Chondrocyte (in vitro differentiated cells): ENCODE measurements around the gene CITED2. TPM values are rescaled to one million over a fixed set of nuclear protein-coding genes. Genes with fewer than 3 reads are reported as not detected.

Experiments used
- DNase-seq: peaks from one replicate; pipeline ENCODE4 v3.0.0; 2021; ENCODE audit warnings: mixed read lengths, low spot score
- H3K27ac Mint-ChIP-seq: one replicate; pipeline ENCODE4 v1.8.0; 2021; ENCODE audit warnings: mild to moderate bottlenecking, moderate library complexity, mixed read lengths; ENCODE audit not compliant: unreplicated experiment
- H3K27me3 Mint-ChIP-seq: 2 replicates; pipeline ENCODE4 v1.8.0; 2021; ENCODE audit warnings: low read depth, mixed read lengths
- H3K36me3 Mint-ChIP-seq: 2 replicates; pipeline ENCODE4 v1.8.0; 2021; ENCODE audit warnings: low read depth, mixed read lengths
- H3K4me1 Mint-ChIP-seq: 2 replicates; pipeline ENCODE4 v1.8.0; 2021; ENCODE audit warnings: low read depth, mild to moderate bottlenecking, mixed read lengths
- H3K4me3 Mint-ChIP-seq: one replicate; pipeline ENCODE4 v1.8.0; 2021; ENCODE audit warnings: mild to moderate bottlenecking, moderate library complexity, mixed read lengths; ENCODE audit not compliant: unreplicated experiment
- H3K9me3 Mint-ChIP-seq: 2 replicates; pipeline ENCODE4 v1.8.0; 2021; ENCODE audit warnings: low read depth, mixed read lengths
- total RNA-seq: library from RNA; stranded (reverse); gene quantifications from 3 replicates; pipeline ENCODE4 v1.2.1, GENCODE V29; 2021
- TF ChIP-seq, protein P1 (sequence below): fragments of 200-600 bp; sonication (generic); IDR thresholded peaks from 2 replicates; pipeline ENCODE4 v1.5.0; 2021; ENCODE audit warnings: antibody characterized with exemption, mild to moderate bottlenecking, moderate library complexity

The CITED2 gene
- total RNA-seq, 1 donor from 2014 or later: 233 TPM

DNA sequence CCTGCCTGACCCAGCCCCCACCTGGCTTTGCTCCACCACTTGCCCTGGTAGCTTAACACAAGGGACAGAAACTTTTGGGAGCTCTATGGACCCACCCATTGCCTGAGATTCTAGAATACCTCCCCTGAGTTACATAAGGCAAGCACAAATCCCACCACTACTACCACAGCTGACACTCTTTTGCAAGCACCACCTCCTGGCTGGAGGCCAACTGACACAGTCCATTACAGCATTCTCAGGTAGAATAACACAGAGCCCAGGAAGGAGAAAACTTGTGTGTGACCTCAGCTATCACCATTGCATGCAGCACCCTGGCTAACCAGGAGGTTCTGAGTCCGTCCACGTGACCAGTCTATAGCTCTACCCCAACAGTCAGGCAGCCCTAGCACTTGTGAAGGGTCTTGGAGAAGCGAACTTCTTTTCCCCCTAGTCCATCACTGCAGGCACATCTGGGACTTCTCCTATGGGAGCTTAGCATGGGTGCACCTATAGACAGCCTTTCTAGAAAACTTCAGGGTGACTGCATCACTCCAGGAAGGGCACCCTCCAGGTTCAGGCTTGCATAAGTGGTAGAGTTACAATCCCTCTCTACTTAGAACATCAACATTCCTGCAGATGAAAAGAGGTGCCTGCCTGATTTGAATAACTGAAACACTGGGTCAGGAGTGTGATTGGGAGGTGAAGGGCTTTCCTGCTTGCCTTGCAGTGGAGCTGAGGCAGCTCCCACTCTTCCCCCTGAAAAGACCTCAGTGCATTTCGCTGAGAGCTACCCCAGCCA lies 30.1 kb downstream of the CITED2 start:
- no peak for DNase-seq
- Mint-ChIP-seq H3K4me3 (no peak overlapping the region), H3K4me1 (no peaks in the 10 kb centered on the region), H3K27ac (no peak overlapping the region), H3K9me3 (peaks cover 13% of the 10 kb centered on the region), H3K27me3 (no peaks in the 10 kb centered on the region), H3K36me3 (no peaks in the 10 kb centered on the region)
- TF ChIP-seq, protein P1, sequence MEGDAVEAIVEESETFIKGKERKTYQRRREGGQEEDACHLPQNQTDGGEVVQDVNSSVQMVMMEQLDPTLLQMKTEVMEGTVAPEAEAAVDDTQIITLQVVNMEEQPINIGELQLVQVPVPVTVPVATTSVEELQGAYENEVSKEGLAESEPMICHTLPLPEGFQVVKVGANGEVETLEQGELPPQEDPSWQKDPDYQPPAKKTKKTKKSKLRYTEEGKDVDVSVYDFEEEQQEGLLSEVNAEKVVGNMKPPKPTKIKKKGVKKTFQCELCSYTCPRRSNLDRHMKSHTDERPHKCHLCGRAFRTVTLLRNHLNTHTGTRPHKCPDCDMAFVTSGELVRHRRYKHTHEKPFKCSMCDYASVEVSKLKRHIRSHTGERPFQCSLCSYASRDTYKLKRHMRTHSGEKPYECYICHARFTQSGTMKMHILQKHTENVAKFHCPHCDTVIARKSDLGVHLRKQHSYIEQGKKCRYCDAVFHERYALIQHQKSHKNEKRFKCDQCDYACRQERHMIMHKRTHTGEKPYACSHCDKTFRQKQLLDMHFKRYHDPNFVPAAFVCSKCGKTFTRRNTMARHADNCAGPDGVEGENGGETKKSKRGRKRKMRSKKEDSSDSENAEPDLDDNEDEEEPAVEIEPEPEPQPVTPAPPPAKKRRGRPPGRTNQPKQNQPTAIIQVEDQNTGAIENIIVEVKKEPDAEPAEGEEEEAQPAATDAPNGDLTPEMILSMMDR: no peak

DNA sequence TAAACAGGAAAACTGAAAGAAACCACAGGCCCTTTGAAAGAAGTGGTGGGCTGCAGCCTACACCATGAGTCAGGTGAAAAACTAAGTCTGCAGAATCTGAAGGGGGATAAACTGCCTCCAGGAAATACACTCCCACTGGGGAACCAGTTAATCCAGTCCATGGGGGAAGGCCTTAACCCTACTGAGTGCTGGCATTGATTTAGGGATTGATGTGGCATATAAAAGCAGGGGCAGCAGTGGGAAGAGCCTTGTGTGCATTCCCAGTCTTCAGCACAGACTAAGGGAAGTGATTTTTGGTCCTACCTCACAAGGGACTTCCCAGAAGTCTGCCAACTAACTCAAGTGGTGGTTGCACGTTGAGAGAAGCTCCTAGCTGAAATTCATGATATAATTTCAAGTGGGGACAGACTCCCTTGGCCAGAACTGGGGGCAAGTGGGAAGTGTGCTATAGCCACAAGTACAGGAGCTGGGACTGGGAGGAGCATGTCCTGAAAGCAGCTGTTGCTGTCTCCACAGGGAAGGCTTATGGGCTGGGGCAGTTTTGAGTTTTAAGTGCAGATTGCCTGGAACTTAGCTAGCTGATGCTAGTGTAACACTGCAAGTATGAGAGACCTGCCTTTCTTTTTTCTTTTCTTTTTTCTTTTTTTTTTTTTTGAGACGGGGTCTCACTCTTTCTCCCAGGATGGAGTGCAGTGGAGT lies 31.2 kb downstream of the CITED2 start:
- Mint-ChIP-seq H3K4me3 (no peak overlapping the region), H3K27ac (no peak overlapping the region), H3K27me3 (no peaks in the 10 kb centered on the region), H3K4me1 (no peaks in the 10 kb centered on the region), H3K9me3 (peaks cover 13% of the 10 kb centered on the region), H3K36me3 (no peaks in the 10 kb centered on the region)
- TF ChIP-seq, protein P1: no peak
- DNase-seq: no peak

DNA sequence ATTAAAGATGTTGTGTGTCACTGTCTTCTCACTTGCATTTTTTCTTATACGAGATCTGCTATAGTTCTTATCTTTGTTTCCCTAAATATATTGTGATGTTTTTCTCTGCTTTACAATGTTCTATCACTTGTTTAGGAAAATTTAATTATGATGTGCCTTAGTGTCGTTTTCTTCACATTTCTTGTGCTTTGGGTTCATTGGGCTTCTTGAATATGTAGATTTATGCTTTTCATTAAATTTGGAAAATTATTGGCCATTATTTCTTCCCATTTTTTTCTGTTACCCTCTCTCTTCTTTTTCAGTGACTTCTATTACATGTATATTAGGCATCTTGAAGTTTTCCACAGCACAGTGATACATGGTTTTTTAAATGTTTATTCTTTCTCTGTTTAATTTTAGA lies 33.4 kb downstream of the CITED2 start:
- no peak for DNase-seq
- peaks cover 9% of the 10 kb centered on the region for H3K9me3 Mint-ChIP-seq
- H3K4me3 Mint-ChIP-seq: no peak overlapping the region
- H3K27ac Mint-ChIP-seq: no peak overlapping the region
- no peaks in the 10 kb centered on the region for H3K4me1 Mint-ChIP-seq
- no peaks in the 10 kb centered on the region for H3K36me3 Mint-ChIP-seq
- TF ChIP-seq, protein P1: no peak
- H3K27me3 Mint-ChIP-seq: no peaks in the 10 kb centered on the region

DNA sequence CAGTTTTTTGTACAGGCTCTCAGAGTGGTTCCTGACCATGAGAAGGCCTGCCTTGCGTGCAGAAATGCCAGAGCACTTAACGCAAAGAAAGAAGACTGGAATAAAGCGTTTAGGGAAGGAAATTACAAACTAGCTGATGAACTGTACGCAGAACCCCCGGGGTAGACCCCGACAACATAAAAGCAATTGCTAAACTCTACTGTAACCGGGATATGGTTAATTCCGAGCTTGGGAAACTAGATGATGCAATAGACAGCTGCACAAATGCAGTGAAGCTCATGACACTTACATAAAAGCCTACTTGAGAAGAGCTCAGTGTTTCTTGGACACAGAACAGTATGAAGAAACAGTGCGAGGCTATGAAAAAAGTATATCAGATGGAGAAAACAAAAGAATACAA lies 35.7 kb downstream of the CITED2 start:
- Mint-ChIP-seq H3K27ac (no peak overlapping the region), H3K9me3 (peaks cover 9% of the 10 kb centered on the region), H3K4me1 (peaks cover 10% of the 10 kb centered on the region), H3K36me3 (no peaks in the 10 kb centered on the region), H3K27me3 (no peaks in the 10 kb centered on the region), H3K4me3 (no peak overlapping the region)
- no peak for DNase-seq
- TF ChIP-seq, protein P1: no peak

DNA sequence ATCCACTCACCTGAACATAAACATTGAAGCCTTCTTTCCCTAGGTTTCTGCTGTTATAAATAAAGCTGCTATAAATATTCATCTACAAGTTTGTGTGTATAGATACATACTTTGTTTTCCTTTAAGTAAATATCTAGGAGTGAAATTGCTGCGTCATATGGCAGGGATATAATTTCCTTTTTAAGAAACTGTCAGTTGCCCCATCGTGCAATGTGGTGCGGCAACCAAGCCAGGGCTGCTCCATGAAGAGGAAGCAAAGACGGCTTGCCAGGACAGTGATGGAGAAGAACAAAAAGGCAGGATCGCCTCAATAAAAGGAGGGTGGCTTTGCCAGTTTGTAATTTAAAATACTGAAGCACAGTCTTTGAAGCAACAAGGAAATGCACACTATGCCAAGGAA lies 36.6 kb downstream of the CITED2 start:
- TF ChIP-seq, protein P1: no peak

More for the DNA sequence above, 36.6 kb downstream of the CITED2 start:
- Mint-ChIP-seq H3K27ac (no peak overlapping the region), H3K4me1 (peaks cover 10% of the 10 kb centered on the region), H3K4me3 (no peak overlapping the region), H3K27me3 (no peaks in the 10 kb centered on the region), H3K9me3 (peaks cover 9% of the 10 kb centered on the region), H3K36me3 (no peaks in the 10 kb centered on the region)
- no peak for DNase-seq
